Activated CD4-positive, CD25-positive, alpha-beta regulatory T cell treated with anti-CD3 and anti-CD28 coated beads, Interleukin-2, amount 50 U/mL, for 72 hours (primary cell): ENCODE data around the gene ATP8A1.

ENCODE experiments used
- DNase-seq: peaks from one replicate; pipeline ENCODE4 v3.0.0; 2021

ATP8A1 gene

GRCh38 chr4:42458657-42459056, 198.2 kb downstream of the ATP8A1 start:
- no peak for DNase-seq

GRCh38 chr4:42454755-42455420, 202.0 kb downstream of the ATP8A1 start:
- DNase-seq: no peak

- no peak for DNase-seq
Measured at GRCh38 chr4:42453612-42454011, 203.3 kb downstream of the ATP8A1 start.

GRCh38 chr4:42452823-42453222, 204.1 kb downstream of the ATP8A1 start:
- DNase-seq: no peak

- DNase-seq: no peak
Measured at GRCh38 chr4:42446823-42447222, 210.1 kb downstream of the ATP8A1 start.

GRCh38 chr4:42445038-42445437, 211.9 kb downstream of the ATP8A1 start:
- no peak for DNase-seq

GRCh38 chr4:42442601-42443000, 214.3 kb downstream of the ATP8A1 start:
- DNase-seq: no peak

- DNase-seq: no peak
Measured at GRCh38 chr4:42440083-42440482, 216.8 kb downstream of the ATP8A1 start.

- DNase-seq: no peak
Measured at GRCh38 chr4:42436928-42437565, 219.9 kb downstream of the ATP8A1 start.

GRCh38 chr4:42428036-42428435, 228.9 kb downstream of the ATP8A1 start:
- DNase-seq: no peak

- no peak for DNase-seq
Measured at GRCh38 chr4:42425146-42426065, 231.5 kb downstream of the ATP8A1 start.

GRCh38 chr4:42420140-42420539, 236.8 kb downstream of the ATP8A1 start:
- no peak for DNase-seq

- no peak for DNase-seq
Measured at GRCh38 chr4:42417550-42417949, 239.4 kb downstream of the ATP8A1 start.

- no peak for DNase-seq
Measured at GRCh38 chr4:42416017-42416416, 240.9 kb downstream of the ATP8A1 start.

GRCh38 chr4:42415281-42415680, 241.6 kb downstream of the ATP8A1 start:
- DNase-seq: no peak

- no peak for DNase-seq
Measured at GRCh38 chr4:42412251-42412650, 244.7 kb downstream of the ATP8A1 start.

- no peak for DNase-seq
Measured at GRCh38 chr4:42411803-42412202, 245.1 kb downstream of the ATP8A1 start.

GRCh38 chr4:42410446-42410845, 246.5 kb downstream of the ATP8A1 start:
- no peak for DNase-seq

- no peak for DNase-seq
Measured at GRCh38 chr4:42404001-42404400, 252.9 kb downstream of the ATP8A1 start.

GRCh38 chr4:42401171-42401570, 255.7 kb downstream of the ATP8A1 start:
- DNase-seq: no peak

- no peak for DNase-seq
Measured at GRCh38 chr4:42399393-42399792, 257.5 kb downstream of the ATP8A1 start.

GRCh38 chr4:42398871-42399331, 258.0 kb downstream of the ATP8A1 start:
- no peak for DNase-seq

GRCh38 chr4:42398171-42398870, 258.6 kb downstream of the ATP8A1 start:
- DNase-seq: no peak
